PC-3 (cell line): ENCODE data around the gene KRTAP22-1. TPM values are rescaled to one million over a fixed set of nuclear protein-coding genes. Genes with fewer than 3 reads are reported as not detected.

Experiments
- ATAC-seq: fragments of 200-7000 bp; cut with Tn5 transposase; 2 replicates; pipeline ENCODE4 v1.9.1; 2020; ENCODE audit warnings: mild to moderate bottlenecking, moderate library complexity
- BruUV-seq: library from RNA; stranded (reverse); fragments of 400-500 nt; replicated peaks from 2 replicates; lab custom pipeline; 2021; lab: Mats Ljungman, UMichigan
- CTCF ChIA-PET: fragments of 300-600 bp; sonication (Branson Sonifier 250); formaldehyde crosslinking; loops from one replicate; lab custom pipeline; 2022; ENCODE audit warnings: antibody characterized with exemption; lab: Charles Lee
- POLR2A ChIA-PET: fragments of 300-600 bp; sonication (Branson Sonifier 250); formaldehyde crosslinking; loops from one replicate; lab custom pipeline; 2022; ENCODE audit warnings: antibody characterized with exemption; ENCODE audit not compliant: unreplicated experiment; lab: Charles Lee
- DNase-seq: peaks from one replicate; pipeline ENCODE4 v3.0.0-alpha.2; 2015
- H2AFZ ChIP-seq: fragments of 300-600 bp; sonication (generic); 2 replicates; pipeline ENCODE4 v1.6.0; 2016; ENCODE audit warnings: antibody characterized with exemption, low read length
- H3F3A ChIP-seq: fragments of 300-600 bp; sonication (generic); one replicate; pipeline ENCODE4 v1.6.0; 2017; ENCODE audit warnings: antibody characterized with exemption, low read length, control low read depth, mild to moderate bottlenecking; ENCODE audit not compliant: unreplicated experiment
- H3K27ac ChIP-seq: fragments of 300-600 bp; sonication (generic); 2 replicates; pipeline ENCODE4 v1.5.1; 2016; ENCODE audit warnings: mild to moderate bottlenecking, low read length
- H3K27me3 ChIP-seq: fragments of 300-600 bp; sonication (generic); 2 replicates; pipeline ENCODE4 v1.6.1; 2016; ENCODE audit warnings: low read length, mixed read lengths
- H3K36me3 ChIP-seq: fragments of 300-600 bp; sonication (generic); 2 replicates; pipeline ENCODE4 v1.6.1; 2016; ENCODE audit warnings: low read depth, mixed run types, low read length, mixed read lengths
- H3K4me1 ChIP-seq: fragments of 300-600 bp; sonication (generic); 2 replicates; pipeline ENCODE4 v1.5.1; 2016; ENCODE audit warnings: low read length; ENCODE audit not compliant: insufficient read depth
- H3K4me2 ChIP-seq: fragments of 300-600 bp; sonication (generic); 2 replicates; pipeline ENCODE4 v1.6.0; 2016; ENCODE audit warnings: low read length
- H3K4me3 ChIP-seq: fragments of 300-600 bp; sonication (generic); 2 replicates; pipeline ENCODE4 v1.5.1; 2016; ENCODE audit warnings: mild to moderate bottlenecking, low read length, mixed read lengths
- H3K79me2 ChIP-seq: fragments of 300-600 bp; sonication (generic); 2 replicates; pipeline ENCODE4 v1.6.1; 2017; ENCODE audit warnings: low read length, mixed read lengths
- H3K9ac ChIP-seq: fragments of 300-600 bp; sonication (generic); 2 replicates; pipeline ENCODE4 v1.6.0; 2016; ENCODE audit warnings: mild to moderate bottlenecking, low read length
- H3K9me2 ChIP-seq: fragments of 300-600 bp; sonication (generic); replicated peaks from 2 replicates; pipeline ENCODE4 v1.6.1; 2016; ENCODE audit warnings: mixed run types, low read length, mixed read lengths
- H3K9me3 ChIP-seq: fragments of 300-600 bp; sonication (generic); 2 replicates; pipeline ENCODE4 v1.6.1; 2016; ENCODE audit warnings: low read length, mixed read lengths
- H4K20me1 ChIP-seq: fragments of 300-600 bp; sonication (generic); 2 replicates; pipeline ENCODE4 v1.6.1; 2016; ENCODE audit warnings: low read length, mixed read lengths
- CTCF ChIP-seq: fragments of 300-600 bp; sonication (generic); conservative IDR thresholded peaks from 2 replicates; pipeline ENCODE4 v1.5.1; 2017; ENCODE audit warnings: antibody characterized with exemption, low read depth, mild to moderate bottlenecking, low read length
- EZH2 ChIP-seq: fragments of 300-600 bp; sonication (generic); IDR thresholded peaks from one replicate; pipeline ENCODE4 v1.6.1; 2017; ENCODE audit warnings: antibody characterized with exemption, mild to moderate bottlenecking, low read length; ENCODE audit not compliant: unreplicated experiment
- EZH2phosphoT487 ChIP-seq: fragments of 300-600 bp; sonication (generic); IDR thresholded peaks from 2 replicates; pipeline ENCODE4 v1.6.1; 2018; ENCODE audit warnings: mild to moderate bottlenecking, antibody characterized with exemption, low read length, borderline replicate concordance
- intact Hi-C: fragments of 100-400 bp; cut with micrococcal nuclease; formaldehyde crosslinking; loops from 2 replicates; pipeline ENCODE4 v1.9.0; 2023
- total RNA-seq: library from RNA; depleted of rRNA; stranded (reverse); fragments of >200 nt; gene quantifications from 2 replicates; pipeline ENCODE4 v1.2.3, GENCODE V29; 2014

The KRTAP22-1 gene
- total RNA-seq, 1 experiment from 2014 or later: not detected

DNA sequence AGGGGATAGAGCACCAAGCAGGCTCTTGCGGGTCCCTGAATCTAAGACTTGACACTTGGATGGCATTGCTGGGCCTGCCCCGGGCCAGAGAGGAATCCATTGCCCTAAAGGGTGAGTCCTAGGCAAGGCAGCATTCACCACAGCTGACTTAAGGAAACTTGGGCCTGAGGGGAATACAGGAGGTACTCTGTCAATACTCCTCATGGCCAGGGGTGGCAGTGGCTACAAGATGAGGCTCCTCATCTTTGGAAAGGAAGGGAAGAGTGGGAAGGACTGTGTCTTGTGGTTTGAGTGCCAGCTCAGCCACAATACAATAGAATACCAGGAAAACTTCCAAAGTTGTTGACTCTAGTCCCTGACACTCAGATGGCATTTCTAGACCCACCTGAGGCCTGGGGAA, 5.1 kb downstream of the KRTAP22-1 start:
- DNase-seq (peak; percentile 53), ATAC-seq (peak; percentile 31; the same call in 1 of the 2 replicates)
- Histone ChIP-seq H3K9ac (no peak overlapping the region), H3K4me1 (no peaks in the 10 kb centered on the region), H3K36me3 (no peaks in the 10 kb centered on the region), H3K27ac (no peak overlapping the region), H3F3A (no peaks in the 10 kb centered on the region), H3K9me2 (no peaks in the 10 kb centered on the region), H3K79me2 (no peaks in the 10 kb centered on the region), H3K4me3 (no peak overlapping the region), H3K9me3 (no peaks in the 10 kb centered on the region), H2AFZ (no peak overlapping the region), H3K27me3 (no peaks in the 10 kb centered on the region), H4K20me1 (no peaks in the 10 kb centered on the region), H3K4me2 (no peak overlapping the region)
- no TSS peak for BruUV-seq
- CTCF ChIA-PET: no interaction called here
- peak; percentile 42; the same call in 1 of the 2 replicates for TF ChIP-seq CTCF
- no peak for TF ChIP-seq EZH2phosphoT487
- TF ChIP-seq EZH2: no peak
- POLR2A ChIA-PET: no interaction called here
- intact Hi-C loops: no loop called here

DNA sequence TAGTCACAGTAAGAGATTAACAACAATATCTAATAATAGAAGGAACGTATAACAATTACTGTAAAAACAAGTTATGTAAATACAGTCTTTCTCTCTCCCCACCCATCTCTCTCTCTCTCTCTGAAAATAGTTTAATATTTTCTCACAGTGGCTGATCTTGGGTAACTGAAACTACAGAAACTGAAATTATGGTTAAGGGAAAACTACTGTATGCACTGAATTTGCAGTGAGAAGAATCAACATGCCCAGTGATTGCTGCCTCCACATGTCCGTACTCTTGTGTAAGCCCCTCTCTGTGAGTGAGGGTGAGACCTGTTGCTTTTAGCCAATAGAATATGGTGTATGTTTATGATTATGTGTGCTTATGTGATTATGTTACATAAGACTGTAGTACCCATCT, 11.2 kb downstream of the KRTAP22-1 start:
- Histone ChIP-seq H3K4me3 (no peak overlapping the region), H4K20me1 (no peaks in the 10 kb centered on the region), H3K27me3 (no peaks in the 10 kb centered on the region), H3K4me2 (no peak overlapping the region), H3K4me1 (peaks cover 6% of the 10 kb centered on the region; the same call in 1 of the 2 replicates), H3F3A (no peaks in the 10 kb centered on the region), H3K79me2 (no peaks in the 10 kb centered on the region), H3K27ac (no peak overlapping the region), H3K36me3 (no peaks in the 10 kb centered on the region), H3K9me2 (no peaks in the 10 kb centered on the region; the same call in 1 of the 2 replicates), H3K9me3 (no peaks in the 10 kb centered on the region), H2AFZ (no peak overlapping the region), H3K9ac (no peak overlapping the region)
- no TSS peak for BruUV-seq
- no peak for TF ChIP-seq EZH2
- CTCF ChIA-PET: no interaction called here
- DNase-seq (no peak), ATAC-seq (no peak)
- POLR2A ChIA-PET: no interaction called here
- intact Hi-C loops: no loop called here

DNA sequence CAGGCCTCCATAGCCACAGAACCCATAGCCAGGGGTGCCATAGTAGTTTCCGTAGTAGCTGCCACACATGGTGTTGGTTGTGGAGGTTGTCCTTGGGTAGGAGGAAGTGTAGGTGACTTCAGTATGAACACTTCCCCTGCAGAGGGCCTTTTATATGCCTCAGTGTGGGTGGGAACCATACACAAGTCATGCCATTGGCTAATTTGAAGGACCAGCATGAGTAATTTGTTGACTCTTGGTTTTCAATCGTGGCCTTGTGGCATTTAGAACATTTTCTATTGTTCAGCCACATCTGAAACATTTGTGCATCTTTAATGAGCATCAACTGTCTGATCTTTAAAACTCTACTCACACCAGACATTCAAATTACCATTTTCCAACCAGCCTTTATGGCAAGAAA, 12.9 kb downstream of the KRTAP22-1 start, which contains the start of gene KRTAP6-1:
KRTAP6-1 (minus strand) TSS at position 95 of the 400 bp plus-strand sequence; CDS start at position 69, 26 bp downstream.
- H3K4me2 ChIP-seq: no peak within 1 kb of the TSS
- H3K9ac ChIP-seq: no peak within 1 kb of the TSS
- no peaks in the 10 kb centered on the region for H3K27me3 ChIP-seq
- no peak within 1 kb of the TSS for H3K27ac ChIP-seq
- POLR2A ChIA-PET: no interaction called here
- H3F3A ChIP-seq: no peaks in the 10 kb centered on the region
- BruUV-seq: no TSS peak
- H3K9me3 ChIP-seq: no peaks in the 10 kb centered on the region
- intact Hi-C loops: no loop called here
- H3K4me3 ChIP-seq: no peak within 1 kb of the TSS
- H3K4me1 ChIP-seq: peaks cover 8% of the 10 kb centered on the region
- DNase-seq (peak; percentile 45), ATAC-seq (peak; percentile 38; the same call in 1 of the 2 replicates)
- no peaks in the 10 kb centered on the region for H3K36me3 ChIP-seq
- H3K9me2 ChIP-seq: no peaks in the 10 kb centered on the region; the same call in 1 of the 2 replicates
- CTCF ChIA-PET: no interaction called here
- H2AFZ ChIP-seq: no peak within 1 kb of the TSS
- no peaks in the 10 kb centered on the region for H3K79me2 ChIP-seq
- H4K20me1 ChIP-seq: no peaks in the 10 kb centered on the region
- TF ChIP-seq EZH2phosphoT487 (no peak), EZH2 (no peak), CTCF (no peak)
